HG03280 (cell line): ENCODE results near the gene RAB33A.
"Not testable (repeated sequence)": the region's sequence is repeated elsewhere in the genome, so short reads cannot be mapped to it uniquely, and the experiment has no call there.

ENCODE experiments used
- ATAC-seq: cut with Tn5 transposase; IDR thresholded peaks from one replicate; pipeline ENCODE4 v1.9.1; 2021; ENCODE audit warnings: mild to moderate bottlenecking, moderate library complexity; ENCODE audit not compliant: unreplicated experiment

RAB33A gene

GRCh38 chrX:130231184-130231583 is 59.4 kb downstream of the RAB33A start:
- ATAC-seq = not testable (repeated sequence)
